Esophagus (tissue), 2 donors: ENCODE measurements around the gene GFM2. TPM values are rescaled to one million over a fixed set of nuclear protein-coding genes. Genes with fewer than 3 reads are reported as not detected.
A peak's percentile ranks its signal among the peaks of the same experiment; 100 is the strongest.

Source experiments
- H3K27ac ChIP-seq, 2 donors: one replicate each; pipeline ENCODE4 v1.5.1; 2013; ENCODE audit warnings: low read depth in 2 of 2, mild to moderate bottlenecking in 2 of 2, inconsistent platforms in 1 of 2, low read length in 1 of 2, moderate library complexity in 1 of 2
- H3K27me3 ChIP-seq, 2 donors: one replicate each; pipeline ENCODE4 v1.6.1; 2013; ENCODE audit warnings: low read length in 2 of 2, control low read depth in 1 of 2, mild to moderate bottlenecking in 1 of 2; ENCODE audit not compliant: insufficient read depth in 2 of 2, control insufficient read depth in 1 of 2
- H3K36me3 ChIP-seq, 2 donors: one replicate each; pipeline ENCODE4 v1.6.1; 2013; ENCODE audit warnings: low read length in 1 of 2; ENCODE audit not compliant: control insufficient read depth in 2 of 2, insufficient read depth in 2 of 2
- H3K4me1 ChIP-seq, 2 donors: one replicate each; pipeline ENCODE4 v1.6.1; 2013; ENCODE audit warnings: low read length in 1 of 2; ENCODE audit not compliant: control insufficient read depth in 2 of 2, insufficient read depth in 2 of 2
- H3K4me3 ChIP-seq, 2 donors: one replicate each; pipeline ENCODE4 v1.5.1; 2013; ENCODE audit warnings: low read length in 2 of 2, mild to moderate bottlenecking in 2 of 2, low read depth in 1 of 2, moderate library complexity in 1 of 2
- H3K9me3 ChIP-seq, 2 donors: one replicate each; pipeline ENCODE4 v1.6.1; 2013; ENCODE audit warnings: mild to moderate bottlenecking in 2 of 2, low read depth in 1 of 2, low read length in 1 of 2, moderate library complexity in 1 of 2; ENCODE audit not compliant: control insufficient read depth in 2 of 2, insufficient read depth in 1 of 2
- WGBS, 2 donors: extraction: QIAGEN DNeasy Blood & Tissue Kit; methylation state at CpG; one replicate each; pipeline ENCODE4 v1.1.7; 2013; 5-methylcytosine and 5-hydroxymethylcytosine counted together
- polyA plus RNA-seq, 2 donors: library from polyadenylated mRNA; stranded (reverse); fragments of 200-250 nt; gene quantifications; one replicate each; pipeline ENCODE4 v1.2.3, GENCODE V29; 2013
- donor health status: healthy with polysubstance abuse.
- donor health status: Bipolar disorder and iron deficiency.

The GFM2 gene
- polyA plus RNA-seq, 2 donors, result 10.2 to 21.5 TPM

- Histone ChIP-seq H3K4me1 (no peaks in the 10 kb centered on the region), H3K36me3 (peaks cover 0 to 3% of the 10 kb centered on the region in 2 donors), H3K4me3 (no peak overlapping the region), H3K27ac (no peak overlapping the region), H3K9me3 (no peaks in the 10 kb centered on the region), H3K27me3 (no peaks in the 10 kb centered on the region)
- 88 to 93% methylated on average over 6 of the region's 6 CpGs for WGBS, 2 donors
Measured at GRCh38 chr5:74736759-74737158, 30.2 kb downstream of the GFM2 start.

GRCh38 chr5:74725331-74725730 is 41.6 kb downstream of the GFM2 start:
- Histone ChIP-seq H3K4me3 (no peak overlapping the region), H3K27ac (no peak overlapping the region), H3K9me3 (no peaks in the 10 kb centered on the region), H3K36me3 (peaks cover 3 to 5% of the 10 kb centered on the region in 2 donors), H3K4me1 (no peaks in the 10 kb centered on the region), H3K27me3 (no peaks in the 10 kb centered on the region)
- WGBS, 2 donors, result 89 to 94% methylated on average over 1 of the region's 1 CpG

DNA sequence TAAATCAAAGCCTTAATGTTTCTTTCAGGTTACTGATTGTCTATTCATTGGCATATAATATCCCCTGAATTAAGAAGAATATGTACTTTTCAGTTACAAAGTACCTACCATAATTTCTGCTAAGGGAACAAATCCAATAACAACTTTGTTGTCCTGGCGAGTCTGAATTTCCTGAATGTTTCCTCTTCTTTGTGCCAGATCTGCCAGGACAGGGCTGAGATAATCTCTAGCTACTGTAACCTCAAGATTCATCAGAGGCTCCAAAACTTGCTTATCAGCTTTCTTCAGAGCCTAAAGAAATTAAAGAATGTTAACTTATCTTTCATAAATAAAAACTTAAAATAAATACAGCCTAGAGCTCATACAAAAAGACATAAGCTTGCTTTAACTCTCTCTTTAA is 44.6 kb downstream of the GFM2 start:
- 46 to 53% methylated on average over 1 of the region's 1 CpG for WGBS, 2 donors
- no peak overlapping the region for H3K27ac ChIP-seq
- no peaks in the 10 kb centered on the region for H3K27me3 ChIP-seq
- no peak overlapping the region for H3K4me3 ChIP-seq
- no peaks in the 10 kb centered on the region for H3K4me1 ChIP-seq
- H3K9me3 ChIP-seq, result no peaks in the 10 kb centered on the region
- peaks cover 3 to 5% of the 10 kb centered on the region in 2 donors for H3K36me3 ChIP-seq

- no peak overlapping the region for H3K4me3 ChIP-seq
- H3K4me1 ChIP-seq, result no peaks in the 10 kb centered on the region
- H3K9me3 ChIP-seq, result no peaks in the 10 kb centered on the region
- no peaks in the 10 kb centered on the region for H3K36me3 ChIP-seq
- H3K27me3 ChIP-seq, result no peaks in the 10 kb centered on the region
- no peak overlapping the region for H3K27ac ChIP-seq
- 48 to 54% methylated on average over 1 of the region's 1 CpG for WGBS, 2 donors
Measured at GRCh38 chr5:74717596-74717995, 49.3 kb downstream of the GFM2 start.

DNA sequence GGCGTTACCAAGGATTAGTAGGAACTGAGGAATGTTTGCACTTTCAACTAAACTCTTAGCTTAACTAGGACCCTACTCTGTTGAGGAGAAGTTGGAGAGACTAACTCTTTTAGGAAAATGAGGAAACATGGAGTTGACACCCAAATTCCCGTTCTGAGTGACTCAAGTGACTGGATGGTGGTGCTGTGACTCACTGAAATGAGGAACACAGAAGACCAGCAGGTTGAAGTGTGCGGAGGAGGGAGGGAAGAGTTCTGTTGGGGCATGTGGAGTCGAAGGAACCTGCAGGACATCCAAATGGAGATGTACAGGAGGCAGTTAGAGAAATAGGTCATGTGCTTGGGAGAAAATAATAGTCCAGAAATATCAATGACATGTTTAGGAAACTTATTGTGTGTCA is 73.7 kb downstream of the GFM2 start:
- Histone ChIP-seq H3K27ac (no peak overlapping the region), H3K36me3 (peaks cover 3 to 12% of the 10 kb centered on the region in 2 donors)

DNA sequence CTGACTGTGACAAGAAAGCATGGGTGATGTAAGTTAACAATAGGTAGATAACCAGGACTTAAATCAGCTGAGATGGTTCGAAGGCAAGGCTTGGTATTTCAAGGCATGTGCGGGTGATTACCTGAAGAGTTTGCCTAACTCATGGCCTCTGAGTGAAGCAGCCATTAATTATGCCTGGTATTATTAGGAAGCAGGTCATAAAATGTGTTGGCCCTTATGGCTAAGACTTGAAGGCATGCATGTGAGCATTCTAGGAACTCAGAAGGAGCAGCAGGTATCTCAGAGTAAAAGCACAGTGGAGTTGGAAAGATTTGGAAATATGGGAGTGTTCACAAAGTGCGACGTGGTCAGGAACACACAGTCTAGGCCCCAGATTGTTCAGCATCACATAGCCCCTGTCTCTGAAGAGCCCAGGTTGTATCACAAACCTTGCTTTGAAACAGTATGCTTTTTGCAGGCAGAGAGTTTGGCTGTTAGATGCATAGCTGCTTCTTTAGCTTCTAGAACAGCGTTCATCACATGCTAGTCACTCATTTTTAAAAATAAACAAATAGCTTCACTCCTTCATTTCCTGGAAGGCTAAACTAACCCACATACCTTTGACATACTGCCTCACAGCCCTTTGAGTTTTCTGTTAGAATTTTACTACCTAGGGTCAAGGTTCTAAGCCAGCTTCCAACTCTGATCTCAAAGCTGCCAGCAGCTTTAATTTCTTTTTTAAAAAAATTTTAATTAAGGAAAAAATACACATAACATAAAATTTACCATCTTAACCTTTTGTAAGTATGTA is 79.8 kb downstream of the GFM2 start:
- Histone ChIP-seq H3K4me1 (peaks cover 0 to 7% of the 10 kb centered on the region in 2 donors), H3K36me3 (peaks cover 0 to 2% of the 10 kb centered on the region in 2 donors), H3K27ac (no peak overlapping the region), H3K27me3 (no peaks in the 10 kb centered on the region), H3K9me3 (no peaks in the 10 kb centered on the region), H3K4me3 (no peak overlapping the region)
- 79 to 86% methylated on average over 5 of the region's 5 CpGs for WGBS, 2 donors

More for the DNA sequence above, 73.7 kb downstream of the GFM2 start:
- no peaks in the 10 kb centered on the region for H3K27me3 ChIP-seq
- 80 to 85% methylated on average over 4 of the region's 4 CpGs for WGBS, 2 donors
- H3K4me3 ChIP-seq, result no peak overlapping the region
- H3K9me3 ChIP-seq, result no peaks in the 10 kb centered on the region
- H3K4me1 ChIP-seq, result no peaks in the 10 kb centered on the region

DNA sequence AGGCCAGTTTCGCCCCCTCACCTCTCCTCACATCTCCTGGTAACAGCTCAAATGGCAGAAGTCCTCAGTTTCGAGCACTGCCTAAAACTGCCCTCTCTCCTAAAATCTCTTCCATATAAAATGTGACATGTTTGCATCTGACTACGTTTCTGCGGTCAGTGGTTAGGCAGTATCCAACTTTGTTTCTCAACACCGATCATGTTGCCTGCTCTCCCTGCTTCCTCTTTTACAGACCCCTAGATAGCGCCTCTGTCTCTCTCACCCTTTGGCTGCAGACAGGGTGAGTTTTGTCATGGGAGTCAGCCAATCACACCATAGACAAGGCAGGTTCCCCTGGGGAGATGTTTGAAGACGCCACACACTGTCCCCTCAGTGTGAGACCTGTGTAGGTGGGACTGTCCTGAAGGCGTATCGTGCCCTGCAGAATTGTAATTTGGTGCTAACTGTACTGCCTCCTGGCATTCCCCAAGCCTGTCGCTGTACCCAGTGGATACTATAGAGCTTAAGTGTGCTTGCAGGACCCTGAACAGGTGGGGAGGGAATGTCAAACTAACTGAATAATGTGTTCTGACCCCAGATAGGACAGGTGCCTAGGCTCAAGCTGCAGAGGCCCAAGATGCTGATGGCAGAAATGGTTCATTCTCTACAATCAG is 80.8 kb downstream of the GFM2 start:
- H3K9me3 ChIP-seq, result no peaks in the 10 kb centered on the region
- 53 to 61% methylated on average over 10 of the region's 10 CpGs for WGBS, 2 donors
- H3K4me3 ChIP-seq, result peak overlapping the region; percentile 93 to 96
- H3K4me1 ChIP-seq, result peaks cover 0 to 7% of the 10 kb centered on the region in 2 donors
- H3K27ac ChIP-seq, result peak overlapping the region in 1 of 2 donors; percentile 14
- H3K36me3 ChIP-seq, result no peaks in the 10 kb centered on the region
- no peaks in the 10 kb centered on the region for H3K27me3 ChIP-seq

DNA sequence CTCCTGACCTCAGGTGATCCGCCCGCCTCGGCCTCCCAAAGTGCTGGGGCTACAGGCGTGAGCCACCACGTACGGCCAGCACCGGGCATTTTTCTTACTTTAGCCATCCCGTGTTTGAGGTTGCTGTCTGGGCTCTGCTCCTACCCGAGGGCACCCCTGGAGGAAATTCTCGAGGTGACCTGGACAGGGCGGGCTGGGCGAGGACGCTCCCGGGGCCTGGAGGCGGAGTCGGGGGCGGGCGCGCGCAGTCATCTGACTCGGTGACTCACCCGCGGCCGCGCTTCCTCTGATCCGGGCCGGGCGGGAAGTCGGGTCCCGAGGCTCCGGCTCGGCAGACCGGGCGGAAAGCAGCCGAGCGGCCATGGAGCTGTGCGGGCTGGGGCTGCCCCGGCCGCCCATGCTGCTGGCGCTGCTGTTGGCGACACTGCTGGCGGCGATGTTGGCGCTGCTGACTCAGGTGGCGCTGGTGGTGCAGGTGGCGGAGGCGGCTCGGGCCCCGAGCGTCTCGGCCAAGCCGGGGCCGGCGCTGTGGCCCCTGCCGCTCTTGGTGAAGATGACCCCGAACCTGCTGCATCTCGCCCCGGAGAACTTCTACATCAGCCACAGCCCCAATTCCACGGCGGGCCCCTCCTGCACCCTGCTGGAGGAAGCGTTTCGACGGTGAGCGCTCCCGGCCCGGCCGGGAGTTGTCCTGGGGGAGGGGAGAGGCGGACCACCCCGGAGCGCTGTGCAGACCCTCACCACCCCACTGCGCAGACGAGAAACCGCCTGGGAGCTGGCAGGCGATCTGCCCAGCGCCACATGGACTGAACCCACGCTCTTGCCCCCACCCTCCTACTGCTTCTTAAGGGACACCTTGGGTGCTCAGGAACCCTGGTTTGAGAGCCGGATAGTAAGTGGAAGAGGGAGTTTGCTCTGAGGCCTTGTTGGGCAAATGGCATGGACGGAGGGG is 81.7 kb downstream of the GFM2 start, which contains the start of gene HEXB:
TSS of gene HEXB (plus strand) at position 334 of the 952 bp plus-strand sequence. CDS start at position 362, 28 bp downstream.
- peak within 1 kb of the TSS; percentile 63 to 72 for H3K27ac ChIP-seq
- no peaks in the 10 kb centered on the region for H3K36me3 ChIP-seq
- WGBS, 2 donors, result 3 to 4% methylated on average over 64 to 78 of the region's 78 CpGs
- no peaks in the 10 kb centered on the region for H3K9me3 ChIP-seq
- H3K4me3 ChIP-seq, result peak within 1 kb of the TSS; percentile 93 to 96
- H3K27me3 ChIP-seq, result no peaks in the 10 kb centered on the region
- peaks cover 0 to 7% of the 10 kb centered on the region in 2 donors for H3K4me1 ChIP-seq

DNA sequence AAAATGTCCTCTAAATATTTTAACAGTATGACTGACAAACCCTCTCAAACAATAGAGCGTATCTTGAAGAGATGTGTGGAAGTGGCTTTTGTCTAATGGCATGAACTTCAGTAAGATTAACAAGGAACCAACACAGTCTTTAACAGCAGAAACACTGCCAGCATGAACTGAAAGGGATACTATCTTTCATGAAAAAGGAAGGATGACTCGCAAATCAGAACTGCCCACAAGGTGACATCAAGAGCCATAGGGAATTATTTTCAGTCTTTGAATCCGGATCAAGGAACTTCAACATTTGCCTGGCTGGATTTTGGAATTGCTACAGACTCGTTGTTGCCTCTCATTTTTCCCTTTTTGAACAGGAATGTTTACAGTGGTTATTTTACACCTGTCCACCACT is 87.0 kb downstream of the GFM2 start:
- Histone ChIP-seq H3K36me3 (no peaks in the 10 kb centered on the region), H3K27ac (no peak overlapping the region), H3K4me3 (no peak overlapping the region), H3K4me1 (no peaks in the 10 kb centered on the region), H3K27me3 (no peaks in the 10 kb centered on the region), H3K9me3 (no peaks in the 10 kb centered on the region)
- 60 to 77% methylated on average over 4 of the region's 4 CpGs for WGBS, 2 donors
